ENCODE results near the gene AFAP1. TPM values are rescaled to one million over a fixed set of nuclear protein-coding genes. Genes with fewer than 3 reads are reported as not detected.

The AFAP1 gene
- total and polyA plus RNA-seq, 2 donors (not counting 3 experiments of a cell fraction or from before 2014, with no cell fraction given): 32.3 to 103 TPM

DNA sequence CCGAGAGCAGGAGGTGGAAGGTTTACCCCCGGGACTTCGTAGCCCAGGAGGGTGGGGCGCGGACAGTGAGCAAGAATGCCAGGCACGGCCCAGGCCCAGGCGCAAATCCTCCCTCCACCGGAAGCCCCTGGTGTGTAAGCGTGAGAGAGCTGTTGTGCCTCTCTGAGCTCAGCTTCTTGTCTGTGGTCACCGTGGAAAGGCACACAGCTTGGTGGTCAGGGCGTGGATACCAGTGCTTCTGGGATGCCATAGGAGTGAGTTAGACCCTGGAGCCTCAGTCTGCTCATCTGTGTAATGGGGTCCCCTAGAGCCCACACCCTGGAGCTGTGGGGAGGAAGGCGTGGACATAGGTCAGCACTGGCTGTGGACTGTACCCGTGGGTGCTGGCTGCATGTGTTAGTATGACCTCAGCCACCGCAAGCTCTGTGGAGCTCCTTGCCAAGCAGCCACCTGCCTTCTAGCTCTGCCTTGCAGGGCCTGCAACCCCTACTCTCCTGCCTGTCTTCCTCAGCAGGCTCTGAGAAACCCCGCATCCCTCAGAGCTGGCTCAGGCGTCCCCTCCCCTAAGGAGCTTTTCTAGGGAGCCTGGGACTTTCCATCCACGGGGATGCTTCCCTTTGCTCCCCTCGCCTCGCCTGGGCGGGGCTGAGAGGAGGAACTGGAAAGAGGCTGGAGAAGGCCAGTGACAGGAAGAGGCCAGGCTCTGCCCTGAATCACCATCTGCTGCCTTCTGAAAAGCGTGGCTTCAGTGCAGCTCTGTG, 28.0 kb upstream of the AFAP1 start:
- no peak overlapping the region for H3K4me3 ChIP-seq (replicated peaks in 1 of 3; ENCODE audit: insufficient read depth in 1 of 3, low read depth in 1 of 3, low read length in 3 of 3)
- no TSS peak for BruUV-seq (replicated peaks)
- peaks cover 48% of the 10 kb centered on the region for H3K4me1 ChIP-seq (ENCODE audit: control insufficient read depth, extremely low read depth, insufficient read depth, low read length)
- no peak for FAIRE-seq
- no peaks in the 10 kb centered on the region for H3K9me1 ChIP-seq (replicated peaks; ENCODE audit: control insufficient read depth, extremely low read depth, insufficient read depth, low read length)
- ChIA-PET POLR2A (interaction anchor here (0.9 to 1.2 kb wide), 2 partner anchors 28 to 30 kb away, joined by 4 to 7 read pairs; partner anchors contain the start of gene AFAP1), CTCF (interaction anchor here (0.7 to 3.8 kb wide), 13 partner anchors 9 to 165 kb away, joined by 3 to 20 read pairs (median 7); partner anchors contain the start of gene AFAP1)
- peaks cover 20% of the 10 kb centered on the region for H3K79me2 ChIP-seq (ENCODE audit: control insufficient read depth, insufficient read depth, low read length)
- H4K20me1 ChIP-seq (replicated peaks; ENCODE audit: control insufficient read depth, extremely low read depth, insufficient read depth, low read length): no peaks in the 10 kb centered on the region
- H3K27me3 ChIP-seq (ENCODE audit: control insufficient read depth in 2 of 2, insufficient read depth in 2 of 2, low read length in 2 of 2): no peaks in the 10 kb centered on the region
- DNase-seq (ENCODE audit: low read depth, low spot score): peak; percentile 74
- dilution Hi-C loops (cut with MboI; ENCODE audit: extremely low pct_ligation_motif_present, low sequenced_read_pairs) (no loop called here), intact Hi-C loops (cut with micrococcal nuclease) (loop anchor here (1.0 to 2.0 kb wide), 9 partner anchors 7 to 163 kb away; partner anchors contain the start of gene AFAP1)
- peak overlapping the region; percentile 89 for H3K27ac ChIP-seq (ENCODE audit: insufficient read depth, low read depth, low read length)
- H3K9ac ChIP-seq (replicated peaks; ENCODE audit: extremely low read depth, insufficient read depth, low read length): peak overlapping the region; percentile 57
- no peaks in the 10 kb centered on the region for H3K9me3 ChIP-seq (replicated peaks; ENCODE audit: control insufficient read depth, insufficient read depth, low read length)
- peak overlapping the region; percentile 2 for H2AFZ ChIP-seq (ENCODE audit: low read depth, low read length)
- no peaks in the 10 kb centered on the region for H3K36me3 ChIP-seq (ENCODE audit: control insufficient read depth in 2 of 2, extremely low read depth in 1 of 2, insufficient read depth in 2 of 2, low read length in 2 of 2)
- TF ChIP-seq MYC (IDR thresholded peaks at IDR 0.05; ENCODE audit: low read depth, low read length) (no peak), JUN (IDR thresholded peaks at IDR 0.05; ENCODE audit: borderline replicate concordance, insufficient read depth, insufficient read length, low read depth) (no peak), EZH2 (IDR thresholded peaks at IDR 0.05; ENCODE audit: borderline replicate concordance, low read depth, low read length, severe bottlenecking) (no peak), GATA2 (IDR thresholded peaks at IDR 0.05; ENCODE audit: insufficient read depth, insufficient read length, low read depth, low read length) (no peak), FOS (IDR thresholded peaks at IDR 0.05; ENCODE audit: borderline replicate concordance, insufficient read depth, low read length) (no peak), POLR2A (IDR thresholded peaks at IDR 0.05; ENCODE audit: low read depth, low read length) (no peak), POLR2AphosphoS5 (IDR thresholded peaks at IDR 0.05; ENCODE audit: insufficient read depth, low read depth, low read length) (no peak)
- TF ChIP-seq, protein P1, sequence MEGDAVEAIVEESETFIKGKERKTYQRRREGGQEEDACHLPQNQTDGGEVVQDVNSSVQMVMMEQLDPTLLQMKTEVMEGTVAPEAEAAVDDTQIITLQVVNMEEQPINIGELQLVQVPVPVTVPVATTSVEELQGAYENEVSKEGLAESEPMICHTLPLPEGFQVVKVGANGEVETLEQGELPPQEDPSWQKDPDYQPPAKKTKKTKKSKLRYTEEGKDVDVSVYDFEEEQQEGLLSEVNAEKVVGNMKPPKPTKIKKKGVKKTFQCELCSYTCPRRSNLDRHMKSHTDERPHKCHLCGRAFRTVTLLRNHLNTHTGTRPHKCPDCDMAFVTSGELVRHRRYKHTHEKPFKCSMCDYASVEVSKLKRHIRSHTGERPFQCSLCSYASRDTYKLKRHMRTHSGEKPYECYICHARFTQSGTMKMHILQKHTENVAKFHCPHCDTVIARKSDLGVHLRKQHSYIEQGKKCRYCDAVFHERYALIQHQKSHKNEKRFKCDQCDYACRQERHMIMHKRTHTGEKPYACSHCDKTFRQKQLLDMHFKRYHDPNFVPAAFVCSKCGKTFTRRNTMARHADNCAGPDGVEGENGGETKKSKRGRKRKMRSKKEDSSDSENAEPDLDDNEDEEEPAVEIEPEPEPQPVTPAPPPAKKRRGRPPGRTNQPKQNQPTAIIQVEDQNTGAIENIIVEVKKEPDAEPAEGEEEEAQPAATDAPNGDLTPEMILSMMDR (IDR thresholded peaks at IDR 0.05; ENCODE audit: extremely low read depth in 1 of 2, insufficient read depth in 1 of 2, low read depth in 1 of 2, low read length in 2 of 2): no peak
- TF ChIP-seq, protein P2, sequence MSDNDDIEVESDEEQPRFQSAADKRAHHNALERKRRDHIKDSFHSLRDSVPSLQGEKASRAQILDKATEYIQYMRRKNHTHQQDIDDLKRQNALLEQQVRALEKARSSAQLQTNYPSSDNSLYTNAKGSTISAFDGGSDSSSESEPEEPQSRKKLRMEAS (IDR thresholded peaks at IDR 0.05; ENCODE audit: insufficient read depth, insufficient read length): no peak
- peak overlapping the region; percentile 51 for H3K4me2 ChIP-seq (ENCODE audit: insufficient read depth, low read length)
